Activated CD8-positive, alpha-beta T cell treated with anti-CD3 and anti-CD28 coated beads for 36 hours (primary cell): Measurements from ENCODE around the gene TANGO6. TPM values are rescaled to one million over a fixed set of nuclear protein-coding genes. Genes with fewer than 3 reads are reported as not detected.

Experiments used
- ATAC-seq: fragments of 200-7000 bp; cut with Tn5 transposase; one replicate; pipeline ENCODE4 v1.10.0; 2021; ENCODE audit warnings: mild to moderate bottlenecking, moderate library complexity
- CTCF ChIA-PET: fragments of 350-600 bp; sonication (Branson Sonifier 250); formaldehyde crosslinking; loops from one replicate; lab custom pipeline; 2021; ENCODE audit warnings: antibody characterized with exemption; lab: Charles Lee
- POLR2A ChIA-PET: fragments of 350-600 bp; sonication (Branson Sonifier 250); formaldehyde crosslinking; loops from one replicate; lab custom pipeline; 2021; ENCODE audit warnings: antibody characterized with exemption; lab: Charles Lee
- DNase-seq: peaks from one replicate; pipeline ENCODE4 v3.0.0-alpha.2; 2020
- H3K27ac Mint-ChIP-seq: one replicate; pipeline ENCODE4 v1.8.0; 2021; ENCODE audit warnings: mild to moderate bottlenecking, mixed read lengths
- H3K27me3 Mint-ChIP-seq: one replicate; pipeline ENCODE4 v1.8.0; 2021; ENCODE audit warnings: mixed read lengths
- H3K36me3 Mint-ChIP-seq: one replicate; pipeline ENCODE4 v1.8.0; 2021; ENCODE audit warnings: low read depth, mixed read lengths
- H3K4me1 Mint-ChIP-seq: one replicate; pipeline ENCODE4 v1.8.0; 2021; ENCODE audit warnings: low read depth, mixed read lengths
- H3K4me3 Mint-ChIP-seq: one replicate; pipeline ENCODE4 v1.8.0; 2021; ENCODE audit warnings: mild to moderate bottlenecking, moderate library complexity, mixed read lengths
- H3K9me3 Mint-ChIP-seq: one replicate; pipeline ENCODE4 v1.8.0; 2021; ENCODE audit warnings: mixed read lengths
- CTCF ChIP-seq: fragments of 200-600 bp; IDR thresholded peaks from one replicate; pipeline ENCODE4 v1.8.0; 2022; ENCODE audit warnings: antibody characterized with exemption, mild to moderate bottlenecking
- intact Hi-C: fragments of 100-400 bp; cut with micrococcal nuclease; formaldehyde crosslinking; loops from one replicate; pipeline ENCODE4 v1.10.0; 2022
- total RNA-seq, 2 experiments: library from RNA; stranded (reverse); gene quantifications; one replicate each; pipeline ENCODE4 v1.2.3, GENCODE V29; 2021

Gene TANGO6
- total RNA-seq, 2 experiments from 2014 or later, result 23.0 to 27.0 TPM

GRCh38 chr16:68806422-68806821 is 36.9 kb upstream of the TANGO6 start:
- no peak overlapping the region for H3K27ac Mint-ChIP-seq
- no peaks in the 10 kb centered on the region for H3K27me3 Mint-ChIP-seq
- no peaks in the 10 kb centered on the region for H3K36me3 Mint-ChIP-seq
- CTCF ChIA-PET, result interaction anchor here (1.3 kb wide), 1 partner anchor 216 kb away, joined by 3 read pairs; no protein-coding TSS in a partner anchor
- no peak for DNase-seq
- H3K4me3 Mint-ChIP-seq, result no peak overlapping the region
- ATAC-seq, result no peak
- H3K9me3 Mint-ChIP-seq, result no peaks in the 10 kb centered on the region
- TF ChIP-seq CTCF, result no peak
- POLR2A ChIA-PET, result interaction anchor here (0.5 kb wide), 1 partner anchor 587 kb away, joined by 3 read pairs; no protein-coding TSS in a partner anchor
- intact Hi-C loops, result no loop called here
- no peaks in the 10 kb centered on the region for H3K4me1 Mint-ChIP-seq

- ATAC-seq, result no peak
- CTCF ChIA-PET, result interaction anchor here (1.3 kb wide), 1 partner anchor 216 kb away, joined by 3 read pairs; no protein-coding TSS in a partner anchor
- POLR2A ChIA-PET, result interaction anchor here (0.5 kb wide), 1 partner anchor 586 kb away, joined by 3 read pairs; no protein-coding TSS in a partner anchor
- H3K27ac Mint-ChIP-seq, result no peak overlapping the region
- no peaks in the 10 kb centered on the region for H3K9me3 Mint-ChIP-seq
- H3K4me1 Mint-ChIP-seq, result no peaks in the 10 kb centered on the region
- TF ChIP-seq CTCF, result no peak
- intact Hi-C loops, result no loop called here
- no peaks in the 10 kb centered on the region for H3K27me3 Mint-ChIP-seq
- DNase-seq, result no peak
- H3K4me3 Mint-ChIP-seq, result no peak overlapping the region
- no peaks in the 10 kb centered on the region for H3K36me3 Mint-ChIP-seq
Measured at GRCh38 chr16:68806981-68807380, 36.4 kb upstream of the TANGO6 start.

- H3K36me3 Mint-ChIP-seq, result no peaks in the 10 kb centered on the region
- DNase-seq, result no peak
- no peaks in the 10 kb centered on the region for H3K9me3 Mint-ChIP-seq
- no peak overlapping the region for H3K4me3 Mint-ChIP-seq
- intact Hi-C loops, result no loop called here
- no peak for ATAC-seq
- POLR2A ChIA-PET, result interaction anchor here (0.7 kb wide), 1 partner anchor 142 kb away, joined by 3 read pairs; no protein-coding TSS in a partner anchor
- no peaks in the 10 kb centered on the region for H3K27me3 Mint-ChIP-seq
- H3K27ac Mint-ChIP-seq, result no peak overlapping the region
- CTCF ChIA-PET, result no interaction called here
- peaks cover 2% of the 10 kb centered on the region for H3K4me1 Mint-ChIP-seq
- no peak for TF ChIP-seq CTCF
Measured at GRCh38 chr16:68814516-68814915, 28.8 kb upstream of the TANGO6 start.

GRCh38 chr16:68823401-68824135 is 19.8 kb upstream of the TANGO6 start:
- no peak overlapping the region for H3K4me3 Mint-ChIP-seq

More at GRCh38 chr16:68823401-68824135, 19.8 kb upstream of the TANGO6 start:
- H3K4me1 Mint-ChIP-seq, result no peaks in the 10 kb centered on the region
- no peak overlapping the region for H3K27ac Mint-ChIP-seq
- no peaks in the 10 kb centered on the region for H3K27me3 Mint-ChIP-seq
- intact Hi-C loops, result no loop called here
- ATAC-seq (no peak), DNase-seq (no peak)
- no peaks in the 10 kb centered on the region for H3K36me3 Mint-ChIP-seq
- ChIA-PET POLR2A (no interaction called here), CTCF (interaction anchor here (1.2 to 1.5 kb wide), 2 partner anchors 24 to 294 kb away, joined by 3 read pairs; no protein-coding TSS in a partner anchor)
- H3K9me3 Mint-ChIP-seq, result no peaks in the 10 kb centered on the region
- TF ChIP-seq CTCF, result no peak
